Lung (tissue), 12 donors: Measurements from ENCODE around the gene LRIT3. TPM values are rescaled to one million over a fixed set of nuclear protein-coding genes. Genes with fewer than 3 reads are reported as not detected.
"Not testable (repeated sequence)": the region's sequence is repeated elsewhere in the genome, so short reads cannot be mapped to it uniquely, and the experiment has no call there.

Source experiments
- ATAC-seq: fragments of 200-7000 bp; cut with Tn5 transposase; one replicate; pipeline ENCODE4 v1.9.1; 2020; ENCODE audit warnings: moderate number of reproducible peaks; ENCODE audit not compliant: insufficient read depth, low FRiP score
- DNase-seq, 3 donors: peaks; one replicate each; pipeline ENCODE4 v3.0.0-alpha.2; 2013 to 2017
- H3K27ac ChIP-seq, 2 donors: one replicate each; pipeline ENCODE4 v1.5.1; 2013; ENCODE audit warnings: mild to moderate bottlenecking in 2 of 2, moderate library complexity in 2 of 2, control low read depth in 1 of 2, inconsistent platforms in 1 of 2, low read depth in 1 of 2, low read length in 1 of 2
- H3K27me3 ChIP-seq, 3 donors: one replicate each; pipeline ENCODE4 v1.5.1; 2013; ENCODE audit warnings: low read length in 2 of 3; ENCODE audit not compliant: control insufficient read depth in 3 of 3, insufficient read depth in 3 of 3
- H3K36me3 ChIP-seq, 4 donors: one replicate each; pipeline ENCODE4 v1.5.1; 2013; ENCODE audit warnings: low read length in 4 of 4, mild to moderate bottlenecking in 1 of 4, moderate library complexity in 1 of 4; ENCODE audit not compliant: control insufficient read depth in 4 of 4, insufficient read depth in 4 of 4
- H3K4me1 ChIP-seq, 5 donors: one replicate each; pipeline ENCODE4 v1.5.1; 2013; ENCODE audit warnings: low read length in 5 of 5, mild to moderate bottlenecking in 2 of 5, moderate library complexity in 1 of 5; ENCODE audit not compliant: control insufficient read depth in 5 of 5, insufficient read depth in 5 of 5
- H3K4me3 ChIP-seq: one replicate; pipeline ENCODE4 v1.5.1; 2013; ENCODE audit warnings: mild to moderate bottlenecking, control low read depth, moderate library complexity
- H3K9ac ChIP-seq, 2 donors: one replicate each; pipeline ENCODE4 v1.5.1; 2013; ENCODE audit warnings: low read length in 2 of 2, control low read depth in 1 of 2; ENCODE audit not compliant: insufficient read depth in 1 of 2
- H3K9me3 ChIP-seq, 4 donors: one replicate each; pipeline ENCODE4 v1.5.1; 2013; ENCODE audit warnings: low read length in 3 of 4, mild to moderate bottlenecking in 1 of 4, moderate library complexity in 1 of 4; ENCODE audit not compliant: control insufficient read depth in 4 of 4, insufficient read depth in 3 of 4
- WGBS, 2 donors: extraction: QIAGEN DNeasy Blood & Tissue Kit; methylation state at CpG; one replicate each; pipeline ENCODE4 v1.1.7; 2013; 5-methylcytosine and 5-hydroxymethylcytosine counted together
- polyA plus RNA-seq, 2 donors: library from polyadenylated mRNA; stranded (reverse); fragments of 200-250 nt; gene quantifications; one replicate each; pipeline ENCODE4 v1.2.1, GENCODE V29; 2013
- total RNA-seq, 2 donors: library from RNA; depleted of rRNA in 1 of 2; stranded (reverse); fragments of >200 nt in 1 of 2; gene quantifications; one replicate each; pipeline ENCODE4 v1.2.1, GENCODE V29; 2014 to 2021
- TF ChIP-seq, protein P1 (sequence below): IDR thresholded peaks from 2 replicates; pipeline ENCODE4 v1.5.1; 2012; ENCODE audit warnings: mild to moderate bottlenecking; ENCODE audit errors: control extremely low read depth, extremely low read depth
- donor health status: control.
- donor health status: control.
- donor health status: Bipolar disorder and iron deficiency.
- donor health status: healthy.
- donor health status: DM: yes; HTN: yes; CAD: no.

LRIT3 gene
- total and polyA plus RNA-seq, 4 donors: 0.10 to 0.37 (median 0.27) TPM

DNA sequence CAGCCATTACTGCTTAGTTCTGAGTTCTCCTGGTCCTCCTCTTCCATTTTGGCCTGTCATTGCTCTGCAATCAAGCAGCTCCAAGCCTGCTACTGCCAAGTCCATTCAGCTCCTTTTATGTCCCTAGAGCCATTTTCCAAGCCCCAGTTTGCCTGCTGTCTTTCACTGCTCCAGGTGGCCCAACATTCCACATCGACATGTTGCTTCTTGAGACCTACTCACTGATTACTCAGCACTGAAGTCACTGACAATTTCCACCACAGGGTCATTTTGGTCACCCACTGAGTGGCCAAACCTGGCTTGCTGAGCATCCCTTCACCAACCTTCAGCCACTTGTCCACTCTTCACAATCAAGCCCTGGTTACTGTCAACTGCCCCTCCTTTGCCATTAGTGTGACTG is 27.2 kb downstream of the LRIT3 start:
- TF ChIP-seq, protein P1, sequence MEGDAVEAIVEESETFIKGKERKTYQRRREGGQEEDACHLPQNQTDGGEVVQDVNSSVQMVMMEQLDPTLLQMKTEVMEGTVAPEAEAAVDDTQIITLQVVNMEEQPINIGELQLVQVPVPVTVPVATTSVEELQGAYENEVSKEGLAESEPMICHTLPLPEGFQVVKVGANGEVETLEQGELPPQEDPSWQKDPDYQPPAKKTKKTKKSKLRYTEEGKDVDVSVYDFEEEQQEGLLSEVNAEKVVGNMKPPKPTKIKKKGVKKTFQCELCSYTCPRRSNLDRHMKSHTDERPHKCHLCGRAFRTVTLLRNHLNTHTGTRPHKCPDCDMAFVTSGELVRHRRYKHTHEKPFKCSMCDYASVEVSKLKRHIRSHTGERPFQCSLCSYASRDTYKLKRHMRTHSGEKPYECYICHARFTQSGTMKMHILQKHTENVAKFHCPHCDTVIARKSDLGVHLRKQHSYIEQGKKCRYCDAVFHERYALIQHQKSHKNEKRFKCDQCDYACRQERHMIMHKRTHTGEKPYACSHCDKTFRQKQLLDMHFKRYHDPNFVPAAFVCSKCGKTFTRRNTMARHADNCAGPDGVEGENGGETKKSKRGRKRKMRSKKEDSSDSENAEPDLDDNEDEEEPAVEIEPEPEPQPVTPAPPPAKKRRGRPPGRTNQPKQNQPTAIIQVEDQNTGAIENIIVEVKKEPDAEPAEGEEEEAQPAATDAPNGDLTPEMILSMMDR: no peak
- no peak overlapping the region for H3K4me3 ChIP-seq
- DNase-seq (no peak), ATAC-seq (no peak)
- H3K9ac ChIP-seq: no peak overlapping the region
- peaks cover 0 to 6% (median 0%) of the 10 kb centered on the region in 4 donors for H3K9me3 ChIP-seq
- no peaks in the 10 kb centered on the region for H3K27me3 ChIP-seq
- 93 to 97% methylated on average over 1 of the region's 1 CpG for WGBS, 2 donors
- H3K36me3 ChIP-seq: peaks cover 0 to 2% (median 0%) of the 10 kb centered on the region in 4 donors
- H3K27ac ChIP-seq: no peak overlapping the region
- H3K4me1 ChIP-seq: no peaks in the 10 kb centered on the region

DNA sequence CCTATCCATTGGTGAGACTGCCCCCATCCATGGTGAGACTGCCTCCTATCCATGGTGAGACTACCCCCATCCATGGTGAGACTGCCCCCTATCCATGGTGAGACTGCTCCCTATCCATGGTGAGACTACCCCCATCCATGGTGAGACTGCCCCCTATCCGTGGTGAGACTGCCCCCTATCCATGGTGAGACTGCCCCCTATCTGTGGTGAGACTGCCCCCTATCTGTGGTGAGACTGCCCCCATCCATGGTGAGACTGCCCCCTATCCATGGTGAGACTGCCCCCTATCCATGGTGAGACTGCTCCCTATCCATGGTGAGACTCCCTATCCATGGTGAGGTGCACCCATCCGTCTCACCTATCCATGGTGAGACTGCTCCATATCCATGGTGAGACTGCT is 27.6 kb downstream of the LRIT3 start:
- H3K9ac ChIP-seq, H3K27me3 ChIP-seq, H3K4me3 ChIP-seq, H3K36me3 ChIP-seq, DNase-seq, H3K27ac ChIP-seq, H3K4me1 ChIP-seq, H3K9me3 ChIP-seq, ATAC-seq: not testable (repeated sequence)
- 79 to 82% methylated on average over 2 of the region's 2 CpGs for WGBS, 2 donors

DNA sequence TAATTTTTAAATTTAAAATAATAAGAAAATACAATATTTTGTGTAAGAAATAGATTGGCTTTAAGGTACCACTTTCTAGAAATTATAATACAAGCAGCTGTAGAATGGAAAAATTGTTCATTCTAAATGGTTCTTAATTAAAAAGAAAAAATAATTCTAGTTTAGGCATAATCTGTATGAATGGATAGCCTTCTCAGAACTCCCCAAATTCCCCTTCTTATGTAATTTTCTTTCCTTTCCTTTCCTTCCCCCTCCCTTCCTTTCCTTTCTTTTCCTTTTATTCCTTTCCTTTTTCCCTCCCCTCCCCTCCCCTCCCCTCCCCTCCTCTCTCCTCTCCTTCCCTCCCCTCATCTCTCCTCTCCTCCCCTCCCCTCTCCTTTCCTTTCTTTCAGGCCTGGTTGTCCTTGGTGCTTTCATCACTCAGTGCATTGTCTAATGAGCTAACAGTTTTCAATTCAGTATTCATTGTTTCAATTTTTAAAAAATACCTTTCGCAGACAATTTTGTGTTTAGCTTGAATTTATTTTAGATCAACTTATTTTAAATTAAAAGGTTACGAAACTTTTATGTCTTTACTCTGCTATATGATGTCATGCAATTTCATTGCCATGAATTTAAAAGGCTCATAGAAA is 28.8 kb downstream of the LRIT3 start:
- Histone ChIP-seq H3K27me3 (no peaks in the 10 kb centered on the region), H3K27ac (no peak overlapping the region), H3K9ac (no peak overlapping the region), H3K36me3 (no peaks in the 10 kb centered on the region), H3K4me1 (no peaks in the 10 kb centered on the region), H3K9me3 (peaks cover 0 to 10% (median 0%) of the 10 kb centered on the region in 4 donors), H3K4me3 (no peak overlapping the region)
- TF ChIP-seq, protein P1: no peak
- 95 to 99% methylated on average over 2 of the region's 2 CpGs for WGBS, 2 donors
- ATAC-seq: no peak
- DNase-seq: no peak

DNA sequence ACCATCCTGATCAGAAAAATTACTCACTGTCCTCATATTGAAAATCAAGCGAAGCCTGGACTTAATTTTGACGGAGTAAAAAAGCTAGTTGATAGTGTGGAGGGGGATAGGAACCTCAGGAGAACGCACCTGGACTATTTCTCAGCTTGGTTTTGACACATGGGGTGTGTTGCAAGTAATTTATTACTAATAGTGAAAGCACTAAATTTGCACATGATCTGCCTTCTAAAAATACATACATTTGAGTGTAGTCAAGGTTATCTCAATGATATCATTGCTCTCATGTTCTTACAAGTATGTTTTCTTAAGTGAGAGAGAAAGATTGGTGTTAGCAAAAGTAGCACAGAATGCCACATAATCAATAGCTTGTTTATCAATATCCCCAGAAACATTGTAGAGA is 29.5 kb downstream of the LRIT3 start:
- ATAC-seq (no peak), DNase-seq (no peak)
- H3K9me3 ChIP-seq: peaks cover 0 to 10% (median 0%) of the 10 kb centered on the region in 4 donors
- H3K4me3 ChIP-seq: no peak overlapping the region
- no peaks in the 10 kb centered on the region for H3K27me3 ChIP-seq
- H3K9ac ChIP-seq: no peak overlapping the region
- H3K4me1 ChIP-seq: no peaks in the 10 kb centered on the region
- TF ChIP-seq, protein P1: no peak
- H3K36me3 ChIP-seq: no peaks in the 10 kb centered on the region
- WGBS, 2 donors: 77 to 86% methylated on average over 3 of the region's 3 CpGs
- H3K27ac ChIP-seq: no peak overlapping the region
